Ovary (tissue), 10 donors: ENCODE data around the gene TAAR2. TPM values are rescaled to one million over a fixed set of nuclear protein-coding genes. Genes with fewer than 3 reads are reported as not detected.

Source experiments
- DNase-seq, 5 donors: peaks; one replicate each; pipeline ENCODE4 v3.0.0-alpha.2; 2019 to 2020
- H3K27ac ChIP-seq, 2 donors: fragments of 200-600 bp; one replicate each; pipeline versions ENCODE4 v1.5.1 to v1.8.0; 2019 to 2022
- H3K27me3 ChIP-seq: fragments of 200-600 bp; one replicate; pipeline ENCODE4 v1.8.0; 2022
- H3K36me3 ChIP-seq: fragments of 200-600 bp; sonication (generic); one replicate; pipeline ENCODE4 v1.5.1; 2019
- H3K4me1 ChIP-seq: one replicate; pipeline ENCODE4 v1.8.1; 2013; ENCODE audit warnings: mild to moderate bottlenecking, moderate library complexity; ENCODE audit not compliant: insufficient read depth
- H3K4me3 ChIP-seq: fragments of 200-600 bp; sonication (generic); one replicate; pipeline ENCODE4 v1.5.1; 2017
- H3K9me3 ChIP-seq, 2 donors: fragments of 200-600 bp in 1 of 2; sonication (generic) in 1 of 2; one replicate each; pipeline versions ENCODE4 v1.5.1 to v1.8.1; 2013 to 2019; ENCODE audit warnings: mild to moderate bottlenecking in 1 of 2, moderate library complexity in 1 of 2
- CTCF ChIP-seq, 3 donors: fragments of 450-650 bp in 2 of 3; fragments of 200-600 bp in 1 of 3; IDR thresholded peaks; one replicate each; pipeline versions ENCODE4 v1.5.1 to v1.8.0; 2016 to 2022; ENCODE audit warnings: antibody characterized with exemption in 3 of 3, mild to moderate bottlenecking in 1 of 3
- EP300 ChIP-seq: sonication (generic); formaldehyde crosslinking; IDR thresholded peaks from one replicate; pipeline ENCODE4 v1.6.1; 2017; ENCODE audit warnings: antibody characterized with exemption
- POLR2A ChIP-seq: fragments of 450-650 bp; IDR thresholded peaks from one replicate; pipeline ENCODE4 v1.6.1; 2017; ENCODE audit warnings: antibody characterized with exemption, mild to moderate bottlenecking, moderate library complexity
- WGBS, 3 donors: extraction: QIAGEN DNeasy Blood & Tissue Kit in 1 of 3; methylation state at CpG; one replicate each; pipeline versions ENCODE4 v1.1.5 to v1.1.7; 2013 to 2017; 5-methylcytosine and 5-hydroxymethylcytosine counted together
- intact Hi-C, 4 donors: fragments of 100-400 bp; cut with DNase I; formaldehyde crosslinking; loops; one replicate each; pipeline versions ENCODE4 v1.11.0 to v1.15.1; 2022 to 2023
- long read RNA-seq, 3 donors: library from polyadenylated mRNA in 2 of 3; unstranded in 2 of 3; transcript quantifications; one replicate each; pipeline ENCODE4 v2.0.0 and lab custom pipeline, GENCODE V29; 2021 to 2026
- polyA plus RNA-seq, 2 donors: library from polyadenylated mRNA; stranded (reverse); fragments of 200-250 nt in 1 of 2; fragments of 350-450 nt in 1 of 2; fragmentation: Illumina TruSeq in 1 of 2; extraction: RNeasy Lipid Tissue Mini Kit (QIAGEN cat#74804) in 1 of 2; gene quantifications; one replicate each; pipeline ENCODE4 v1.2.3, GENCODE V29; 2013 to 2014
- total RNA-seq, 7 donors: library from RNA; depleted of rRNA in 2 of 7; stranded (reverse); fragments of >200 nt in 2 of 7; fragmentation: NEBNext Ultra II Directional in 3 of 7; extraction: Animal tissue kit (Norgen Biotek cat#: 25700) in 3 of 7; gene quantifications; one replicate each; pipeline versions ENCODE4 v1.1.0 to v1.2.4, GENCODE V29; 2016 to 2023
- donor health status: DM: no; HTN: no; CAD: no; lungs with moderate emphysema.
- donor health status: DM: no; HTN: no; CAD: no.
- donor health status: Bipolar disorder and iron deficiency.
- donor health status: DM: yes; HTN: yes; CAD: no.
- donor health status: DM: no; HTN: no; CAD: no.
- donor health status: DM: yes; HTN: yes; CAD: no.

TAAR2 gene
- total RNA-seq (not detected), polyA plus RNA-seq (not detected)
- long read RNA-seq, donor 1 = 0 reads
- long read RNA-seq, donor 2 = 0 reads
- long read RNA-seq, donor 3 = 0 reads

GRCh38 chr6:132624175-132624574 is at the start of gene TAAR2:
TSS of gene TAAR2 (minus strand) at chr6:132624275. CDS start at chr6:132624275, 0 bp downstream.
- H3K36me3 ChIP-seq = no peaks in the 10 kb centered on the region
- no peaks in the 10 kb centered on the region for H3K27me3 ChIP-seq
- H3K9me3 ChIP-seq = no peaks in the 10 kb centered on the region
- H3K4me1 ChIP-seq = no peaks in the 10 kb centered on the region
- H3K27ac ChIP-seq = no peak within 1 kb of the TSS
- intact Hi-C loops = no loop called here
- TF ChIP-seq EP300 (no peak), CTCF (IDR thresholded peaks at IDR 0.05) (no peak), POLR2A (no peak)
- 91 to 96% (median 96%) methylated on average over 6 of the region's 6 CpGs for WGBS, 3 donors
- no peak within 1 kb of the TSS for H3K4me3 ChIP-seq
- no peak for DNase-seq

GRCh38 chr6:132673376-132674094 is 49.5 kb upstream of the TAAR2 start:
- Histone ChIP-seq H3K27me3 (no peaks in the 10 kb centered on the region), H3K36me3 (no peaks in the 10 kb centered on the region), H3K9me3 (no peaks in the 10 kb centered on the region), H3K27ac (no peak overlapping the region), H3K4me1 (no peaks in the 10 kb centered on the region), H3K4me3 (no peak overlapping the region)
- WGBS, 3 donors = 77 to 78% (median 77%) methylated on average over 10 of the region's 10 CpGs
- intact Hi-C loops = no loop called here
- TF ChIP-seq EP300 = no peak
- TF ChIP-seq CTCF (IDR thresholded peaks at IDR 0.05) = no peak
- no peak for TF ChIP-seq POLR2A
- no peak for DNase-seq

GRCh38 chr6:132671295-132671694 is 47.2 kb upstream of the TAAR2 start:
- intact Hi-C loops = no loop called here
- no peaks in the 10 kb centered on the region for H3K4me1 ChIP-seq
- no peak for DNase-seq
- no peak for TF ChIP-seq CTCF (IDR thresholded peaks at IDR 0.05)
- no peak for TF ChIP-seq POLR2A
- TF ChIP-seq EP300 = no peak
- 83 to 89% (median 87%) methylated on average over 1 of the region's 1 CpG for WGBS, 3 donors
- H3K4me3 ChIP-seq = no peak overlapping the region
- H3K27me3 ChIP-seq = no peaks in the 10 kb centered on the region
- no peaks in the 10 kb centered on the region for H3K9me3 ChIP-seq
- H3K27ac ChIP-seq = no peak overlapping the region
- no peaks in the 10 kb centered on the region for H3K36me3 ChIP-seq

GRCh38 chr6:132669690-132670291 is 45.7 kb upstream of the TAAR2 start:
- no peak overlapping the region for H3K27ac ChIP-seq
- H3K36me3 ChIP-seq = no peaks in the 10 kb centered on the region
- no peaks in the 10 kb centered on the region for H3K4me1 ChIP-seq
- 3 to 7% (median 6%) methylated on average over 4 of the region's 4 CpGs for WGBS, 3 donors
- H3K9me3 ChIP-seq = no peaks in the 10 kb centered on the region
- no peak for DNase-seq
- no peak overlapping the region for H3K4me3 ChIP-seq
- no peak for TF ChIP-seq EP300
- no peak for TF ChIP-seq CTCF (IDR thresholded peaks at IDR 0.05)
- TF ChIP-seq POLR2A = no peak
- intact Hi-C loops = no loop called here
- H3K27me3 ChIP-seq = no peaks in the 10 kb centered on the region
